SK-N-SH treated with all-trans-retinoic acid at 6 μM for 48 hours (cell line): ENCODE results near the gene PLEKHA4.

Source experiments
- ARNTL ChIP-seq: fragments of 450-650 bp; formaldehyde crosslinking; IDR thresholded peaks from 2 replicates; pipeline ENCODE4 v1.5.0; 2020; ENCODE audit warnings: low read depth, mild to moderate bottlenecking, moderate library complexity, borderline replicate concordance
- RARB ChIP-seq: fragments of 250-450 bp; sonication (Bioruptor Pico); IDR thresholded peaks from 2 replicates; pipeline ENCODE4 v1.8.0; 2021; ENCODE audit warnings: mild to moderate bottlenecking, moderate library complexity
- ZFP30 ChIP-seq: fragments of 450-650 bp; formaldehyde crosslinking; IDR thresholded peaks from 2 replicates; pipeline ENCODE4 v1.5.0; 2022; ENCODE audit warnings: mild to moderate bottlenecking, moderate library complexity
- ZNF8 ChIP-seq: fragments of 450-650 bp; formaldehyde crosslinking; IDR thresholded peaks from 2 replicates; pipeline ENCODE4 v1.5.0; 2020; ENCODE audit warnings: mild to moderate bottlenecking, moderate library complexity
- TF ChIP-seq, protein P1 (sequence below): fragments of 250-450 bp; sonication (Bioruptor Pico); IDR thresholded peaks from 2 replicates; pipeline ENCODE4 v1.8.0; 2020; ENCODE audit warnings: mild to moderate bottlenecking, moderate library complexity, borderline replicate concordance
- TF ChIP-seq, protein P2 (sequence below): fragments of 250-450 bp; sonication (Bioruptor Pico); IDR thresholded peaks from 2 replicates; pipeline ENCODE4 v1.8.0; 2021; ENCODE audit warnings: low read depth, mild to moderate bottlenecking, moderate library complexity, borderline replicate concordance

DNA sequence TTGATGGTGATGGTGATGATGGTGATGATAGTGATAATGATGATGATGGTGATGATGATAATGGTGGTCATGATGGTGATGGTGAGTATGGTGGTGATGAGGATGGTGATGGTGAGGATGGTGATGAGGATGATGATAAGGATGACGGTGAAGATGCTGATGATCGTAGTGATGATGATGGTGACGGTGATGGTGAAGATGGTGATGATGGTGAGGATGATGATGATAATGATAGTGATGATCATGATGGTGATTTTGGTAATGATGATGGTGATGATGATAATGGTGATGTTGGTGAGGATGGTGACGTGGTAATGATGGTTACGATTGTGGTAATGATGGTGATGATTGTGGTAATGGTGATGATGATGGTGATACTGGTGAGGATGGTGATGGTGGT is 46.8 kb downstream of the PLEKHA4 start:
- TF ChIP-seq, protein P1, sequence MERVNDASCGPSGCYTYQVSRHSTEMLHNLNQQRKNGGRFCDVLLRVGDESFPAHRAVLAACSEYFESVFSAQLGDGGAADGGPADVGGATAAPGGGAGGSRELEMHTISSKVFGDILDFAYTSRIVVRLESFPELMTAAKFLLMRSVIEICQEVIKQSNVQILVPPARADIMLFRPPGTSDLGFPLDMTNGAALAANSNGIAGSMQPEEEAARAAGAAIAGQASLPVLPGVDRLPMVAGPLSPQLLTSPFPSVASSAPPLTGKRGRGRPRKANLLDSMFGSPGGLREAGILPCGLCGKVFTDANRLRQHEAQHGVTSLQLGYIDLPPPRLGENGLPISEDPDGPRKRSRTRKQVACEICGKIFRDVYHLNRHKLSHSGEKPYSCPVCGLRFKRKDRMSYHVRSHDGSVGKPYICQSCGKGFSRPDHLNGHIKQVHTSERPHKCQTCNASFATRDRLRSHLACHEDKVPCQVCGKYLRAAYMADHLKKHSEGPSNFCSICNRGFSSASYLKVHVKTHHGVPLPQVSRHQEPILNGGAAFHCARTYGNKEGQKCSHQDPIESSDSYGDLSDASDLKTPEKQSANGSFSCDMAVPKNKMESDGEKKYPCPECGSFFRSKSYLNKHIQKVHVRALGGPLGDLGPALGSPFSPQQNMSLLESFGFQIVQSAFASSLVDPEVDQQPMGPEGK (CRISPR knock-in tag), result no peak
- TF ChIP-seq, protein P2, sequence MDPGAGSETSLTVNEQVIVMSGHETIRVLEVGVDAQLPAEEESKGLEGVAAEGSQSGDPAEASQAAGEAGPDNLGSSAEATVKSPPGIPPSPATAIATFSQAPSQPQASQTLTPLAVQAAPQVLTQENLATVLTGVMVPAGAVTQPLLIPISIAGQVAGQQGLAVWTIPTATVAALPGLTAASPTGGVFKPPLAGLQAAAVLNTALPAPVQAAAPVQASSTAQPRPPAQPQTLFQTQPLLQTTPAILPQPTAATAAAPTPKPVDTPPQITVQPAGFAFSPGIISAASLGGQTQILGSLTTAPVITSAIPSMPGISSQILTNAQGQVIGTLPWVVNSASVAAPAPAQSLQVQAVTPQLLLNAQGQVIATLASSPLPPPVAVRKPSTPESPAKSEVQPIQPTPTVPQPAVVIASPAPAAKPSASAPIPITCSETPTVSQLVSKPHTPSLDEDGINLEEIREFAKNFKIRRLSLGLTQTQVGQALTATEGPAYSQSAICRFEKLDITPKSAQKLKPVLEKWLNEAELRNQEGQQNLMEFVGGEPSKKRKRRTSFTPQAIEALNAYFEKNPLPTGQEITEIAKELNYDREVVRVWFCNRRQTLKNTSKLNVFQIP (CRISPR knock-in tag), result no peak
- no peak for TF ChIP-seq ARNTL (CRISPR knock-in tag)
- no peak for TF ChIP-seq ZFP30
- no peak for TF ChIP-seq ZNF8 (CRISPR knock-in tag)
- no peak for TF ChIP-seq RARB (CRISPR knock-in tag)
